ENCODE measurements around the gene FSTL1.
A peak's percentile ranks its signal among the peaks of the same experiment; 100 is the strongest.

The FSTL1 gene, protein sequence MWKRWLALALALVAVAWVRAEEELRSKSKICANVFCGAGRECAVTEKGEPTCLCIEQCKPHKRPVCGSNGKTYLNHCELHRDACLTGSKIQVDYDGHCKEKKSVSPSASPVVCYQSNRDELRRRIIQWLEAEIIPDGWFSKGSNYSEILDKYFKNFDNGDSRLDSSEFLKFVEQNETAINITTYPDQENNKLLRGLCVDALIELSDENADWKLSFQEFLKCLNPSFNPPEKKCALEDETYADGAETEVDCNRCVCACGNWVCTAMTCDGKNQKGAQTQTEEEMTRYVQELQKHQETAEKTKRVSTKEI
- total RNA-seq, result 0.20 to 2.2 (median 0.34) reads per million in 18 experiments

DNA sequence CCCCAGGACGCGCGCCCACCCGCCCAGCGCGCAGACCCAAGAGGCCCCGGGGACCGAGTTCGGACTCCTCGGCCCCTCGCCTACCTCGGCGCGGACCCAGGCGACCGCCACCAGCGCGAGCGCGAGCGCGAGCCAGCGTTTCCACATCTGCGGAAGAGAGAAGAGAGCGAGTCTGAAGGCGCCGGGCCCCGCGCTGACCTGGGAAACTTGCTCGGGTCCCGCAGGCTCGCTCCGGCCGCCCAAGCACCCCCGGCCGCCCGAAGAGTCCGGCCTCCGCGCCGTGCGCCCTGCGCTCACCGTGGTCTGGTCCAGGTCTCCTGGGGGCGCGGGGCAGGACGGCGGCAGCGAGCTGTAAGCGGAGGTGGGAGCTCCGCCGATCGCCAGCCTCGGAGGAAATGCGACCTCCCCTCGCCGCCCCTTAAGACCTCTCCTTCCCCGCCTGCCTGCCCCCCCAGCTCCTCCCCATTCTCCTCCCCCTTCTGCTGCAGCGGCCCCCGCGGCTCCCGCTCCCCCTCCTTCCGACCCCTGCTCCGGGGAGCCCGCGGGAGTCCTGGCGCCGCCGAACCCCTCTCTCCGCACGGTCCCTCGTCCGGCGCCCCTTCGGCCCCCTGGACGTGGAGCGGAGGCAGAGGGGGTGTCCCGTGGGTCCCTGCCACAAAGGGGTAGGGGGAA, at the start of gene FSTL1:
Gene FSTL1, minus strand, starts transcription at position 393 of the 672 bp plus-strand sequence. Its CDS starts 246 bp downstream, at position 147.
- peak; percentile 7 to 17 for DNase-seq

DNA sequence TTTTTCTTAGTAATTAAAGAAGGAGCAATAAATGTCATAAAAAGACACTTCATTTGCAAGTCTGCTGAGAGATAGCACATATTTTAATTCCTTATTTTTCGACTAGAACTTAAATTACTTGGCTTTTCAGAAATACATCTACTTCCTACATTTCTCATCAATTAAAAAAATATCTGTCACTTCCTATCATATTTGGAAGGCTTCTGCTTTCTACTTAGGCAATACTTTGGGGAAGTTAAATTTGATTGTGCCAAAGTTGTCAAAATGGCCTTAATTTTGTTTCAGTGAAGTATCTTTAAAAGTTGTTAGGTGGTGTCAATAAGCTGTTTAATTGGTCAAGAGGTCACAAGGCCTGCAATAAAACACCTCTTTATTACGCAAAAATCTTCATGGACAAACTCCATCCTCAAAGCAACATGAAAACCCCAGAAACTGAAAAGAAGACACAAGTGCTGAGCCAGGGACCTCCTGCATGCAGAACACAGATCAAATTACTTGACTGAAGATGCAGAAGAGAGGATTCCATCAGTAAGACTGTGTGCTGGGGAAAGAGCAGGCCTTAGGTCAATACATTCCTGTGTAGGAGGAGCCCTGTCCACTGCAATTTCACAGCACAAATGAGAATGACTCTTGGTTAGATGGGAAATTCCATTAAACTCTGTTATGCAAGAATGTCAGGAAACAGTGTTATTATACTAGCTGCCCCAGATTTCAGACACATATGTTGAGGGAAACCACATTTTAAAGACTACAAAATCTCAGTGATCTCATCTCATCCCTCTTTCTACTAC, 48.0 kb upstream of the FSTL1 start:
- peak; percentile 55 to 61 for DNase-seq

DNA sequence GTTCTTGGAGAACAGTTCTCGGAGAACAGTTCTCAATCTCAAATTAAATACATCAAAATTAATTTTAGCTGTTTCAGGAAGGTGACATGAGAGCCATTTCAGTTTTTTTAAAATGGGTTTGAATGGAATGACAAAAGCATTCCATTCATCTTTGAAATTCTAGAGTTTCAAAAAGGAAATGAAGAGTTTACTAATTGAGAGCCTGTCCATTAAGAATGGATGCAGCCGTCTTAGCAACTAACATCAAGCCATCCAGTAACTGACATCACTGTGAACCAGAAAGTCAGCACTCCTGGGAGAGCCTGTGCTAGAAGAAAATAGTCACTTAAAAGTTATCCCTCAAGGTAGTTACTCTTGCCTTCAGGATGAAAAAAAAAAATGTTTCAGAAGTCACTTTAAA, 47.0 kb upstream of the FSTL1 start:
- DNase-seq, result no peak

DNA sequence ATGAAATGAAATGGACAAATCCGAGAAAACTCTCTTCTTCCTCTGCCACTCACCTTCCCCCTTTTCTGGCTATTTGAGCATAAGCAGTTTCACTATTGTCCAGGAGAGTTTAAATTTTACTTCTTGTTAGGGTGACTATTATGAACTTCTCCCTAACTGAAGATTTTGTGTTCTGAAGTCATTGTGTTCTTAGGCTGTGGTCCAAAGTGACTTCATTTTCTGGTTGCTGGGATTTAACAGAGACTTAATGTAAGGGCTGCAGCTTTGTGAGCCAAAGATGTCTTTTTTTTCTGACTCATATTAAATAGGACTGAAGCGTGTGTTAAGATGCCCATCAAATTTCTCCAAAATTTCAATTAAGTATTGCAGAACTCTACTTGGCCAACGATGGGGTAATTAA, 46.5 kb upstream of the FSTL1 start:
- DNase-seq, result no peak

DNA sequence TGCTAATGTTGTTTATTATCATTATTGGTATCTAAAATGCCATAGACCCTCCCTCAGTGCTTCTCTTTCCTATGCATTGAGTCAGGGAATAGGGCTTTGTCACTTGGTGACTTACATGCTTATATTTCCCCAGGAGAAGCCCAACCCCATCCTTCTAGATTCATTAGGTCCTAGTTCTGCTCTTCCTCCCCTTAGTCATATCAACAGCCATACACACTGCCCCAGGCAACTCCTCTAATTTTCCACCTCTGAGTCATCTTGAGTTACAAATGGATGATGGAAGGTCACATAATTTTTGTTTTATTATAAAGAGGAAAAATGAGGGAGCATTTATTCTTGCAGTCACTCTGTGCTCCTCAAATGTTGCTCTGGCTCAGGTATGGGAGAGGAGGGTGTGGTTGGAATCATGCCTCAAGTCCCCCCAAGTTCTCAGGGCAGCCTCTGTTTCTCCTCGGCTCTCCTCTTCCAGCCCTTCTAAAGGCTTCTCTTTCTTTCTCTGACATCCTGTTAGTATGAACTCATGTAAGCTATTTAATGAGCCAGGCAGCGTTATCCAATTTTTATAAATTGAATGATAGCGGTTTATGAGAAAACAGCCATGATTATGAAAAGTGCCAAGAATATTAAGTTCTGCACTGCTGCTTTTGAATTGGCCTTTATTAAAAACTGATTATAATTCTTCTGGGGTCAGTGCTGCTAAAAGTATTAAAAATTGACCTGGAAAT, 45.6 kb upstream of the FSTL1 start:
- no peak for DNase-seq

DNA sequence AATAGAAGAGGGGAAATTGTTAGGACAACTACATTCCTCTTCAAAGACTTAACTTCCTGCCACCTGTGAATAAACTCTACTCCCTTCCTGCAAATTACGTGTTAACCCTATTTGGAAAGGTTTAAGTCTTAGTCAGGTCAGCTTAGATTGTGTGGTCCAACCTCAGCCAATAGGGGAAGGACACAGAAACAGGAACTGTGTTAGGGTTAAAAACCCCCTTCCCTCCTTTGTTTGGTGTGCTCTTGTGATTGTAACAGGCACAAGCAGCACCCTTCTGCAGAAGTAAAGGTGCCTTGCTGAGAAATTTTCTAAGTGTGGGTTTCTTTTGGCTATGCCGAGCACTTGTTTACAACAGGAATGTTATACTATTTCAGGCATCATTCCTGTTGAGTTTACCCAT, 45.0 kb upstream of the FSTL1 start:
- DNase-seq, result no peak

DNA sequence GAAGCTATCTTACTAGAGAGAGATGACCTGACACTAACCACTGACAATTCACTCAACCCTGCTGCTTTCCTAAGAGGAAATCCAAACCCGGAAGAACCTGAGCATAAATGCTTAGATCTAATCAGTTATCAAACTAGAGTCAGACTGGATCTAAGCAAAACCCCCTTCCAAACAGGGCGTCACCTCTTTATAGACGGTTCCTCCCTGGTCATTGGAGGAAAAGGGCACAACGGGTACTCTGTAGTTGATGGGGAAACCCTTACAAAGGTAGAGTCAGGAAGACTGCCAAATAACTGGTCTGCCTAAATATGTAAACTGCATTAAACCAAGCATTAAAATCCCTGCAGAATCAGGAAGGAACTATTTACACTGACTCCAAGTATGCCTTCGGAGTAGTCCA, 41.3 kb upstream of the FSTL1 start:
- DNase-seq, result no peak

DNA sequence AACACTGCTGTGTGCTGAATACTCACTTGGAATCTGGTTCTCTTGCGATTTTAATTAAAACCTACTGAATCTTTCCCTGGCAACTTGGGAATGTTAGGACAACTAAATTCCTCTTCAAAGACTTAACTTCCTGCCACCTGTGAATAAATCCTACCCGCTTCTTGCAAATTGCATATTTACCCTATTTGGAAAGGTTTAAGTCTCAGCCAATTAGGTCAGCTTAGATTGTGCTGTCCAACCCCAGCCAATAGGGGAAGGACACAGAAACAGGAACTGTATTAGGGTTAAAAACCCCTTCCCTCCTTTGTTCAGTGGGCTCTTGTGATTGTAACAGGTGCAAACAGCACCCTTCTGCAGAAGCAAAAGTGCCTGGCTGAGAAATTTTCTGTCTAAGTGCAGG, 38.6 kb upstream of the FSTL1 start:
- no peak for DNase-seq

DNA sequence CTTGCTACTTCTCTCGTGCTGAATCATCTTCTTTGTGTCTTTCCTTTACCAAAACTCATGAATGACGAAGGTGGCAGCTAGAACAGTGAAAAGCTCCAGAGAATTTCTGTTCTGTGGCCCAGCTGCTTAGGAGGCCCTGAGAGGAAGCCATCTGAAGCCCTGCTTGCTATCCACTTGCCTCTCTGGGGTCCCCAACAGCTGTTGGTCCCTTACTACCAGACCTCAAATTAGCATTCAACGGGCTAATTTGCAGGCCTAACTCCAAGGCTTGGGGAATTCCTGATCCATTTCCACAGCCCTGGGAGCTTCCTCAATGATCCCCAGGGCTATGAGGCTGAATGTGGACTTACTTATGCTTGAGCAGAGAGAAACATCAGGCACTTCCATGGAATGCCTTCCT, 37.5 kb upstream of the FSTL1 start:
- no peak for DNase-seq

DNA sequence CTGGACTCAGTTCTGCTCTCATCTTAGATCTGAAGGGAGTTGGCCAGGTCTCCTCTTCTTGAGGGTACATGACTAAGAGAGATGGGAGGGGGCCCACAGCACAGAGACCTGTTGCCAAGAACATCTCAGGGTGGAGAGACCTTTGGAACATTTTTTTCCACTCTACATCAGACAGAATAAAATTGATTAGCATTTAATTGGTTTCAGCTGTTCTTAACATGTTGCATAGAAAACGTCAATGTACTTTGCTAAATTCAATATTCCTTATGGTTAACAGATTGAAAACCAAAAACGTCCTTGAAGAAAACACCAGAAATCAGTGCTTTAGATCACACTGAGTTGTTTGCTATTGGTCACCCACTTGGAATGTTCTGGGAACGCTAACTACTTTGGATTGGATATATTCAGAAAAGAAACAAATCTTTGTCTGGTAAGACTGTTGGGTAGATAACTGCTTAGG, 36.4 kb upstream of the FSTL1 start:
- DNase-seq, result no peak

DNA sequence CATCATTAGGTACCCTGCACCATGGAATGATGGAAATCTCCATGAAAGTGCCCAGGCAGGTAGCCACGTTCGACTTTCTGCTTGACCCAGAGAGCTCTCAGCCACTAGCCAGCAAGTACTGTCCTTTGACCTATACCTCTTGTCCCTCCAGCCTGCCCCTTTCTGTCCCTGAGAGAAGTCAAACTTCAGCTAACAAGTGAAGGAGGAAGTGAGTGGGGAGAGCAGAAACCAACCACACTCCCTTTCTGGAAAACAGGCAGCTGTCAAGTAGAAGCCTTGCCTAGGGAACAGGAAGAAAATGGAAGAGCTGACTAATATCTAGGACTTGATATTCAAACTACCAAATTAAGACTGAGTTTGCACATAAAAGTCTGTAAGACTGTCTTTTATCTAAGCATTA, 30.3 kb upstream of the FSTL1 start:
- peak; percentile 18 to 27 for DNase-seq

DNA sequence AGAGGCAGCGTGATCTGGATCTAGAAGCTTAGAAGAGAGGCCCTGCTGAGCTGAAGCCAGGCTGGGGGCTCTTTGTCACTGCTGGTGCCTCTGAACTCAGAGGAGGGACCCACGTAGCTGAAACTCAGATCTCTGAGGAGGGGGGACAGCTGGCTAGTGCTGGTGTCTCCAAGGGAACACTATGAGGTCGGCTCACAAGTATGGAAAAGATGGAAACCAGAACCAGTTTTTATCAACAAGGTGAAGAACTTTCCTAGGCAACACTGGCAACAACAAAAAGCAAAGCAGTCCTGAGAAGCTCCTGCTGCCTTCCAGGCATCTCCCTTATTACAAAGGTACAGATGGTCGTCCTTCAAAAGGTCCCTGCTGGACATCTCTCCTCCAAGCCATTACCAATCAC, 27.0 kb upstream of the FSTL1 start:
- DNase-seq, result no peak

DNA sequence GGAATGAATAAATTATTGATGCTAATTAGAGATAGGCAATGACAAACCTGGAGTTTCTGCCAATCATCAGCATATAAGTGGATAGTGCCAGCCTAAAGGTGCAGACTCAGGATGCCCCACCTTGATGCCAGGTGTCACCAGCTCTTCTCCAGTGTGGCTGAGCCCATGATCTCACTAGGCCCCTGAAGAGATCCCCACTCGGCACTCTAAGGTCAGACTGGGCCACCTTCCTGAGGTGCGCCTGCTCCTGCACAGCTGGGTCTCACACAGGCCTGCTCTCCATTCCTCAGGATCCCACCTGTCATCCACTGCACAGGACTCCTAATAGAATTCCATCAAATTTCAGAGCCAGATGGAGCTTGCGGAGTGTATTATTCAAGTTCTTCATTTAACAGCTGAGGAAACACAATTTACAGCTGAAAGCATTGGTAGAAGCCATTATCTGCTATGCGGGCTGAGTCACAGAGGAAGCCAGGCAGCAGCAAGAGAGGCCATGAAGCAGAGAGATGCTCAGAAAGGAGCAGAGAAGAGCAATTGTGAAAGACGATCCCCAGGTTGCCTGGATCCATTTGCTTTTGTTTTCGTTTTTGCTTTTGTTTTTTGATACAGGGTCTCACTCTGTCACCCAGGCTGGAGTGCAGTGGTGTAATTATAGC, 25.1 kb upstream of the FSTL1 start:
- DNase-seq, result no peak

DNA sequence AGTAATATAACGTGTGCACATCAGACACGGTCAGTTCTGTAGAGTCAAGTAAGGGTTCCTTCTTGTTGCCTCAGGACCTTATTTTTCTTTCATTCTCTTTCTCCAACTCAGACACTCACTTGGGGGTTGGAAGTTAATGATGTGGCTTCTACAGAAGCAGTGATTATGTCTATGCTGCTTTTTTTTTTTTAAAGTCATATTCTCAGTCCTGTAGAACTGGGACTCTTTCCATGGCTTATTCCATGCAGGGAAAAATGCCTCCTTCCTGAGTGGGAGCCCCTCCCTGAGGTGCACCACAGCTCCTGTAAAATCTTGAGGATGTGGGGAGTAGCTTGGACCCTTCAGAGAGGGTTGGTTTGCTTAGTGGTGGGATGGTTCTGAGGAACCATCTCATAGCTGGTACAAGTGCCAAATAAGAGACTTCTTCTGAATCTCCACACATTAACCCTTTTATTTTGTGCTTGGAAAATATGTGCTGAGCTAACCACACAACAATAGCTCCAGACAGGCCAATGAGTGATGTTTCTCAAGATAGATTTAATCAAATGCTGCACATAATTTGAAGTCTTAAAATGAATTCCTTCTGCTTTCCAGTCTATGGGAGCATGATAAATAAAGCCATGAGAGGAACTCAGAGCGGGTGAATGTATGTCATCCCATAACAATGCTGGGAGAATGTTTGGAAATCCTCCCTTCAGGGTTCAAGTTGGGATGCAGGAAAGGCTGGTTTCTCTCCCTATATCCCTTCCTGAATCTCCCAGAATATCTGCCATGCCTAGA, 23.3 kb upstream of the FSTL1 start:
- no peak for DNase-seq

DNA sequence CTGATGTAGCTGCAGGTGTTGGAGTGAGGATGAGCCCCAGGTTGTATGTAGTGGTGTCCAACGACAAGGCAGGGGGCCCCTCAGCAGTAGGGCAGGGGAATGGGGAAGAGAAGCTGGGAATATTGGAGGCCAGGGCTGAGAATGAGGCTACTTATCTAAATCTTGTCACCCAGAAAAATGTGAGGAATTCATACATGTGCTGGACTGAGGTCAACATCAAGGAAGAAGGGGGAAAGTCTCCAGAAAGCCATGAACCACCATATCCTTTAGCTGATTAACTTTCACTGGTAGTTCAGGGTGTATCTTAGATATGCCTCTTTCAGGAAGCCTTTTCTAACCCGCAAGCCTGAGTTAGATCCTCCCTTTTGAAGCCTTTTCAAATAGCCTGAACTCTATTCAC, 22.6 kb upstream of the FSTL1 start:
- DNase-seq, result no peak

DNA sequence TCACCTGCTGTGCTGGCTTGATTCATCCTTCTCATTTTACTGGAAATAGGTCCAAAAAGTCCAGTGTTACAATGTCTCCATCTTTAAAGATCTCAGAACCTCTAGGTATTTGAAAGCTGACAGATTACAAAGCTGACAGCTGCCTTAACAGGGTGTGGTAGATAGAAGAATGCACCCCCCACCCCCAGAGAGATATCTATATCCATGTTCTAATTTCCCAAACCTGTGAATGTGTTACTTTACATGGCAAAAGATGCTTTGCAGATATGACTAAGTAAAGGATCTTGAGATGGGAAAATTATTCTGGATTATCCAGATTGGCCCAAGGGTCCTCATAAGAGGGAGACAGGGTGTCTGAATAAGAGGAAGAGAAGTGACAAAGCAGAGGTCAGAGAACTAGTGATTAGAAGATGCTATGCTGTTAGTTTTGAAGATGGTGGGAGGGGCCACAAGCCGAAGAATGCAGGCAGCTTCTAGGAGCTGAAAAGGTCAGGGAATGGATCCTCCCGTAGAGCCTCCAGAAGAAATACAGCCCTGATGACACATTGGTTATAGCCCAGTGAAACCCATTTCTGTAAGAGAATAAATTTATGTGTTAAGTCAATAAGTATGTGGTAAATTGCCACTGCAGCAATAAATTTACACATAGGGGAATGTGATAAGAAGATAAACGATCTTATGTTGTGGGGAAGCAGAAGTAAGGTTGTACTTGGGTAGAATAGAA, 21.5 kb upstream of the FSTL1 start:
- DNase-seq, result no peak

DNA sequence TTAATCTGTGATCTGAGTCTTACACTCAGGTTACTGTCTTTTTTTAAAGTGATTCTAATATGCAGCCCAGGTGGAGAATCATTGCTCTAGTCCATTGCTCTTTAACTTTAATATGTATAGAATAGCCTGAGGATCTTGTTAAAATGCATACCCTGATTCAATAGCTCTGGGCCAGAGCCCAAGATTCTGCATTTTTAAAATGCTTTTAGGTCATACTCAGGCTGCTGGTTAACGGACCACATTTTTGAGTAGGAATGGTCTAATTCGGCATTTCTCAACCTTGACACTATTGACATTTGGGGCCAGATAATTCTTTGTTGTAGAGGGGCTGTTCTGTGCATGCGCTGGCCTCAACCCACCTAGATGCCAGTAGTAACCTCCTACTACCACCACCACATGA, 20.9 kb upstream of the FSTL1 start:
- DNase-seq, result no peak

DNA sequence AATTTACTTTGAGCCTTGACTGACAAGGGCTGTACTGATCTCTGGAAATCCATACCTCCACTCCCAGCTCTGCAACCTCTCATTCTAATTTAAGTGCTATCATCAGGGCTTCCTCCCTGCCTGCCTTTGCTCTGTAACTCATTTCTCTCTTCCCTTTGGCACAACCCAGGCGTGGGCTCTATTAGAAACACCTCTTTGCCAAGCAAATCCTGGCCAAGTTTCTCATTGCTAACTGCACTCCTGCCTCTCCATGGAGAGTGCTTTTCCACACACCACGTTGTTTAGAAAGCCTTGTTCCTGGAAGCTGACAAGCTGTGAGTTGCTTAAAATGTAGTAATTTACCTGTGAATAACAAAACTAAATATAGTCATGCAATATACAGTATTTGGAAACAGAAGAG, 20.1 kb upstream of the FSTL1 start:
- no peak for DNase-seq

DNA sequence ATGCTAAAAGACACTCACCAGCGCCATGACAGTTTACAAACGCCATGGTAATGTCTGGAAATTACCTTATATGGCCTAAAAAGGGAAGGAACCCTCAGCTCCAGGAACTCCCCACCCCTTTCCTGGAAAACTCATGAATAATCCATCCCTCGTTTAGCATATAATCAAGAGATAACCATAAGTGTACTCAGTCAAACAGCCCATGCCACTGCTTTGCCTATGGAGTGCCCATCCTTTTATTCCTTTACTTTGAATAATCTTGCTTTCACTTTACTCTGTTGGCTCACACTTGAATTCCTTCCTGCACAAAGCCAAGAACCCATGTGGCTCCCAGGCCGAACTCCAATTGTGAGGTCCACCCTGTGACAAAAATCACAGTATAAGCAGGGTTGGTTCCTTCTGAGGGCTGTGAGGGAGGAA, 19.1 kb upstream of the FSTL1 start:
- DNase-seq, result no peak

DNA sequence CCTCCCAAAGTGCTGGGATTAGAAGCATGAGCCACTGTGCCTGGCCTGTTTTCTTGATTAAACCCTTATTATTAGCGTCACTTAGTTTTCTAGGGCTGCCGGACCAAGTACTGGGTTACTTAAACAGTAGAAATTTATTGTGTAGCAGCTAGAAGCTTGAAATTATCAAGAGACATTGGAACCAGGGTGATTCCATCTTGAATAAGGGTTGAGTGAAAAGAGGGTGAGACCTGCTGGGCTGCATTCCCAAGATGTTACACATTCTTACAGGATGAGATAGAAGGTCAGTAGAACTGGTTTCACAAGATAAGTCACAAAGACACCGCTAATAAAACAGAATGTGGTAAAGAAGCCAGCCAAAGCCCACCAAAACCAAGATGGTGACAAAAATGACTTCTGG, 18.6 kb upstream of the FSTL1 start:
- no peak for DNase-seq
